ENCODE results near the gene TAF11L11.
"Not testable (repeated sequence)": the region's sequence is repeated elsewhere in the genome, so short reads cannot be mapped to it uniquely, and the experiment has no call there.

Gene TAF11L11

GRCh38 chr5:17603880-17604279, at the start of gene TAF11L11:
TSS of gene TAF11L11 (plus strand) at chr5:17604183.
- DNase-seq (ENCODE audit: low spot score): not testable (repeated sequence)

DNA sequence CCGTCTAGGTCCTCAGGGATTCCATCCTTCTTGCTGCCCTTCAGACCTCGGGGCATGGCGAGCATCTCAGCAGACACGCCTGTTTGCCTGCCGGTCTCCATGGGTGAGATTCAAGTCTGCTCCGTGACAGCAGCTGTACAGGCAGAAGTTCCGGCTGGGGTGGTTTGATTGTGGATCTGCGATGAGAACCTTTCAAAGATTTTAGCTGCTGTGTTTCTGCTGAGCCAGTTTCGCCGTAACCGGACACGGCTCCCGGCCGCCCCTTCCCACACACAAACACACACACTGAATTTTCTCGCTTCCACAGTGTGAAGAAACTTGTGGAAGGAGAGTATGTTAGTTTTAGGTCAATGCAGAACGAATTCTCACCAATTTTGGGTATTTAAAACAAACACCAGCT, 18.3 kb upstream of the TAF11L11 start, which contains the start of gene TAF11L7:
Gene TAF11L7 (minus strand): TSS at position 101 of the 400 bp plus-strand sequence.
- not testable (repeated sequence) for DNase-seq (ENCODE audit: low spot score)

- DNase-seq (ENCODE audit: low spot score): not testable (repeated sequence)
Observed at GRCh38 chr5:17590860-17591259, 13.1 kb upstream of the TAF11L11 start, which contains the start of gene TAF11L8. TSS of gene TAF11L8 (minus strand) at chr5:17590960.

GRCh38 chr5:17594255-17594654, 9.7 kb upstream of the TAF11L11 start, which contains the start of gene TAF11L9:
TSS of gene TAF11L9 (minus strand) at chr5:17594394.
- not testable (repeated sequence) for DNase-seq (ENCODE audit: low spot score)

DNA sequence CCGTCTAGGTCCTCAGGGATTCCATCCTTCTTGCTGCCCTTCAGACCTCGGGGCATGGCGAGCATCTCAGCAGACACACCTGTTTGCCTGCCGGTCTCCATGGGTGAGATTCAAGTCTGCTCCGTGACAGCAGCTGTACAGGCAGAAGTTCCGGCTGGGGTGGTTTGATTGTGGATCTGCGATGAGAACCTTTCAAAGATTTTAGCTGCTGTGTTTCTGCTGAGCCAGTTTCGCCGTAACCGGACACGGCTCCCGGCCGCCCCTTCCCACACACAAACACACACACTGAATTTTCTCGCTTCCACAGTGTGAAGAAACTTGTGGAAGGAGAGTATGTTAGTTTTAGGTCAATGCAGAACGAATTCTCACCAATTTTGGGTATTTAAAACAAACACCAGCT, 6.3 kb upstream of the TAF11L11 start, which contains the start of gene TAF11L10:
Gene TAF11L10 (minus strand): TSS at position 101 of the 400 bp plus-strand sequence.
- not testable (repeated sequence) for DNase-seq (ENCODE audit: low spot score)

DNA sequence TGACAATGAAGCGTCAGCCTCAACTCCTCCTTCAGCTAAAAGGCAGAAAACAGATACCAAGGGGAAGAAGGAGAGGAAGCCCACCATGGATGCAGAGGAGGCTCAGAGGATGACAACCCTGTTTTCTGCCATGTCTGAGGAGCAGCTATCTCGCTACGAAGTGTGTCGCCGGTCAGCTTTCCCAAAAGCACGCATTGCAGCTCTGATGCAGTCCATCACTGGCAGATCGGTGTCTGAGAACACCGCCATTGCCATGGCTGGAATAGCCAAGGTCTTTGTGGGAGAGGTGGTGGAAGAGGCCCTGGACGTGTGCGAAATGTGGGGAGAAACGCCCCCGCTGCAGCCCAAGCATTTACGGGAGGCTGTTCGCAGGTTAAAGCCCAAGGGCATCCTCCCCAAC, 968 bp downstream of the TAF11L11 start:
- no peak for DNase-seq (ENCODE audit: low spot score)

DNA sequence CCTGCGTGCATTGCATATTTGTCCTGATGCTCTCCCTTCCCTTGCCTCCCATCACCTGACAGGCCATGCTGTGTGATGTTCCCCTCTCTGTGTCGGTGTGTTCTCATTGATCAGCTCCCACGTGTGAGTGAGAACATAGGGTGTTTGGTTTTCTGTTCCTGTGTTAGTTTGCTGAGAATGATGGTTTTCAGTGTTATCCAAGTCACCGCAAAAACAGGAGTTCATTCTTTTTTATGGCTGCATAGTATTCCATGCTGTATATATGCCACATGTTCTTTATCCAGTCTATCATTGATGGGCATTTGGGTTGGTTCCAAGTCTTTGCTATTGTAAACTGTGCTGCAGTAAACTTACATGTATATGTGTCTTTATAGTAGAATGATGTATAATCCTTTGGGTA, 3.5 kb downstream of the TAF11L11 start:
- not testable (repeated sequence) for DNase-seq (ENCODE audit: low spot score)

GRCh38 chr5:17610092-17610491, 6.1 kb downstream of the TAF11L11 start, which contains the start of gene TAF11L12:
TSS of gene TAF11L12 (plus strand) at chr5:17610392.
- DNase-seq (ENCODE audit: low spot score): not testable (repeated sequence)

DNA sequence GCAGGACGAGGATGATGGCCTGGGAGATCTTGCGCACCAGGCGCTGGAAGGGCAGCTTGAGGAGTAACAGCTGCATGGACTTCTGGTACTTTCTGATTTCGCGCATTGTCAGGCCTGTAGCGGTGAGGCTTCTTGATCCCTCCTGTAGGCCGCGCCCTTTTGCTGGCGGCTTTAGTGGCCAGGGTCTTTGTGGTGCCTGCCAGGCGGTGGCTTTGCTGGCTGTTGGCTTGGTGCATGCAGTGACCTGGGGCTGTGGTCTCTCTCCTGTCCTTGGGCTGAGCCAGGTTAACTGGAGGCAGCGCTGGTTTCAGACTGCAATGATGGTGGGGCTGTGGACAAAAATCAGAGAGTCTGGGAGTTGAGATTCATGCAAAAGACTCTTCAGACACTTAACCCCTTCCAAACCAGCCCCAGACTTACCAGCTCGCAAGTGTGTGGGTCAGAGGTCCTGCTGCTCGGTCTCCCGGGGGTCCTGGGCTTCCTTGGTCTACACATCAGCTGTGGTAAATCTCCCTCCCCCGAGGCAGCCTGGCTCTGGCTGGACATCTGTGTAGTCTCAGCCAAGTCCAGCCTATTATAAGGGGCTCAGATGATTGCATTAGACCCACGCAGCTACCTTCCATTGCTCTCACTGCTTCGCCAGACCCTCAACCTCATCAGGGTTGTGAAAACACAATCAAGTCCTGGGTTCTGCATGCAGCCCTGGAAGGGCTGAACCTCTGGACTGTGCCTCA, 11.1 kb downstream of the TAF11L11 start:
- DNase-seq (ENCODE audit: low spot score): no peak

- DNase-seq (ENCODE audit: low spot score): no peak
Observed at GRCh38 chr5:17619354-17619753, 15.4 kb downstream of the TAF11L11 start.

- peak; percentile 6 for DNase-seq (ENCODE audit: low spot score)
Observed at GRCh38 chr5:17620627-17621026, 16.6 kb downstream of the TAF11L11 start.

- DNase-seq (ENCODE audit: low spot score): no peak
Observed at GRCh38 chr5:17625686-17626085, 21.7 kb downstream of the TAF11L11 start.

- not testable (repeated sequence) for DNase-seq (ENCODE audit: low spot score)
Observed at GRCh38 chr5:17631788-17632187, 27.8 kb downstream of the TAF11L11 start, which contains the start of gene TAF11L13. TSS of gene TAF11L13 (plus strand) at chr5:17632088.

DNA sequence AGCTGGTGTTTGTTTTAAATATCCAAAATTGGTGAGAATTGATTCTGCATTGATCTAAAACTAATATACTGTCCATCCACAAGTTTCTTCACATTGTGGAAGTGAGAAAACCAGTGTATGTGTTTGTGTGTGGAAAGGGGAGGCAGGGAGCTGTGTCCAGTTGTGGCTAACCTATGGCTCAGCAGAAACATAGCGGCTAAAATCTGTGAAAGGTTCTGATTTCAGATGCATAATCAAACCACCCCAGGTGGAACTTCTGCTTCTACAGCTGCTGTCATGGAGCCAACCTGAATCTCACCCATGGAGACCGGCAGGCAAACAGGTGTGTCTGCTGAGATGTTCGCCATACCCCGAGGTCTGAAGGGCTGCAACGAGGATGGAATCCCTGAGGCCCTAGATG, 30.2 kb downstream of the TAF11L11 start, which contains the start of gene TAF11L14:
Gene TAF11L14 (plus strand): TSS at position 301 of the 400 bp plus-strand sequence.
- DNase-seq (ENCODE audit: low spot score): no peak

- not testable (repeated sequence) for DNase-seq (ENCODE audit: low spot score)
Observed at GRCh38 chr5:17649232-17649631, 45.2 kb downstream of the TAF11L11 start.

DNA sequence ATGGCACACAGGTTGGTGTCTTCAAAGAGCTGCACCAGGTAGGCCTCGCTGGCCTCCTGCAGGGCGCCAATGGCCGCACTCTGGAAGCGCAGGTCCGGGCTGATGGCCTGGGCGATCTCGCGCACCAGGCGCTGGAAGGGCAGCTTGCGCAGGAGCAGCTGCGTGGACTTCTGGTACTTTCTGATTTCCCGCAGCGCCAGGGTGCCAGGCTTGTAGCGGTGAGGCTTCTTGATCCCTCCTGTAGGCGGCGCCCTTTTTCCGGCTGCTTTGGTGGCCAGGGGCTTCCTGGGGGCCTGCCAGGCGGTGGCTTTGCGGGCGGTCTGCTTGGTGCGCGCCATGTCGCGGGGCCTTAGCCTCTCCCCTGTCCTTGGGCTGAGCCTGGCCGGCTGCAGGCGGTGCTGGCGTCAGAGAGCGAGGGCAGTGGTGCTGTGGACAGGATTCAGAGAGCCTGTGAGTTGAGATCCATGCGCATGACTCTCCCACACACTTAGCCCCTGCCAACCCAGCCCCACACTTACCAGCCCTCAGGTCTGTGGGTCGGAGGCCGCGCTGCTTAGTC, 51.3 kb downstream of the TAF11L11 start:
- DNase-seq (ENCODE audit: low spot score): not testable (repeated sequence)
